Measurements from ENCODE around the gene CHST15. TPM values are rescaled to one million over a fixed set of nuclear protein-coding genes. Genes with fewer than 3 reads are reported as not detected.

Gene CHST15
- total and polyA plus RNA-seq, 4 donors, result 5.4 to 45.3 (median 36.7) TPM

DNA sequence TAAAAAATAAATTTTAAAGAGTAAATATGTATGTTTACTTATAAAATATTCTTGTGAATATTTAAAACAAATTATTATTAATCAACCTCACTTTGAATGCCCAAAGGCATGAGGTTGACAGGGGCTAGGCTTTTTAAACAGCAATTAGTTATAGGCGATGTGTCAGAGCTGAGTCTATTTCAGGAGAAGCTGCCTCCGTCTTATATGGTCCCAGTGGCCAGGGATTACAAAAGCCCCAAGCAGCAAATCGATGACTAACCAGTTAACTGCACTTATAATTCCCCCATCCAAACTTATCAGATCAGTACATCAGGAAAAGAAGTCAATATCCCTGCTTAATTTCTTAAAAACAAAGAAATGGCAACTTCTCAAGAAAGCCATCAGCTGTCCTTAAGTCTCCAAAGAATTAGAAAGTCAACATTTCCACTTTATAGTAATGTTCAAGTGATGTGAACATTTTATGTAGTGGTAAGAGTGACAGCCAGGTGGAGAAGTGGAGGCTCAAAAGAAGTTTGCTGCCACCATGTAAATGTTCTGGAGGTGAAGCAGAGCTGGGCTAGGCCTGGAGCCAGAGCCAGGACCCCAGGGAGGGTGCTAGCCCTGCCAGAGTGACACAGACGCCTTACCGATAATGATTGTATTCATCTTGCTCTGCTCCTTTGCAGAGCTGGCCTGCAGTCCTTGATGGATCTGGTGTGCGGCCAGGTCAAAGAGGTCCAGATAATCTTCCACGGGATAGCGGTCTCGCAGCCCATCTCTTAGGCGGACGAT, 51.5 kb downstream of the CHST15 start:
- no peaks in the 10 kb centered on the region for H3K27me3 ChIP-seq (ENCODE audit: control insufficient read depth in 3 of 3, insufficient read depth in 3 of 3, low read length in 2 of 3)
- H3K36me3 ChIP-seq (ENCODE audit: control insufficient read depth in 4 of 4, insufficient read depth in 4 of 4, low read length in 4 of 4), result peaks cover 0 to 33% (median 0%) of the 10 kb centered on the region in 4 donors

DNA sequence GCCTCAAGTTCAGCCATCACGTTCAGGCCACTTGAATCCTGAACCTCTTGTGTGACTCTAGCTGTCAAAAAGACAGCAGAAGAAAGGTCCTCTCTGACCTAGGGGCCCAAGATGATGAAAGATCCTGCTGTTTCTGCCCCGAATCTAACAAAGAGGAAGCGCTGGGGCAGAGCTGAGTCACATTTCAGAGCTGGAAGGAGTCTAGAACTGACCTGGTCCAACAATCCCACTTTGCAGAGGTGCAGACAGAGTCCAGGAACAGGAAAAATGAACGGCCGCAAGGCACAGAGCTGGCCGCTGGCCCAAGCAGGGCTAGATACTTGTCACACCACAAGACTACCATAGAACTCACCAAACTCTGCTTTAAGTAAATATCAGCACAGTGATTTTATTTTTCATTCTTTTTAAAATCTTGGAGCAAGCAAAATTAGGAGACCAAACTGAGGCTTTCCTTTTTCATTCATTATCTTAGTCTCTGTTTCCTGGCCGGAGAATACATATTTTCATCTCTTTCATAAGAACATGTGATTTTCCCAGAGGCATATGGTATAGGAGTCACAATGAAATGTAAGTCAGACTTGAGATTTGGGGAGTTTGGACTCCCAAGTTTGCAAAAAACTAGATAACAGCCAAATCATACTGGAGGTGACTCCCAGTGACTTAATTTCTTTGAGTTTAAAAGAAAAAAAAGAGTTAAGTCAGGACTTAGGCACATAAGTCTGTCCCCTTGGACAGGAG, 52.8 kb downstream of the CHST15 start:
- no peaks in the 10 kb centered on the region for H3K27me3 ChIP-seq (ENCODE audit: control insufficient read depth in 3 of 3, insufficient read depth in 3 of 3, low read length in 2 of 3)
- TF ChIP-seq, protein P1, sequence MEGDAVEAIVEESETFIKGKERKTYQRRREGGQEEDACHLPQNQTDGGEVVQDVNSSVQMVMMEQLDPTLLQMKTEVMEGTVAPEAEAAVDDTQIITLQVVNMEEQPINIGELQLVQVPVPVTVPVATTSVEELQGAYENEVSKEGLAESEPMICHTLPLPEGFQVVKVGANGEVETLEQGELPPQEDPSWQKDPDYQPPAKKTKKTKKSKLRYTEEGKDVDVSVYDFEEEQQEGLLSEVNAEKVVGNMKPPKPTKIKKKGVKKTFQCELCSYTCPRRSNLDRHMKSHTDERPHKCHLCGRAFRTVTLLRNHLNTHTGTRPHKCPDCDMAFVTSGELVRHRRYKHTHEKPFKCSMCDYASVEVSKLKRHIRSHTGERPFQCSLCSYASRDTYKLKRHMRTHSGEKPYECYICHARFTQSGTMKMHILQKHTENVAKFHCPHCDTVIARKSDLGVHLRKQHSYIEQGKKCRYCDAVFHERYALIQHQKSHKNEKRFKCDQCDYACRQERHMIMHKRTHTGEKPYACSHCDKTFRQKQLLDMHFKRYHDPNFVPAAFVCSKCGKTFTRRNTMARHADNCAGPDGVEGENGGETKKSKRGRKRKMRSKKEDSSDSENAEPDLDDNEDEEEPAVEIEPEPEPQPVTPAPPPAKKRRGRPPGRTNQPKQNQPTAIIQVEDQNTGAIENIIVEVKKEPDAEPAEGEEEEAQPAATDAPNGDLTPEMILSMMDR (IDR thresholded peaks at IDR 0.05; ENCODE audit: control extremely low read depth, extremely low read depth), result no peak
- DNase-seq (no peak), ATAC-seq (ENCODE audit: insufficient read depth, low FRiP score) (no peak)
- peaks cover 0 to 30% (median 0%) of the 10 kb centered on the region in 4 donors for H3K36me3 ChIP-seq (ENCODE audit: control insufficient read depth in 4 of 4, insufficient read depth in 4 of 4, low read length in 4 of 4)
- H3K9ac ChIP-seq (ENCODE audit: insufficient read depth in 1 of 2, low read length in 2 of 2), result no peak overlapping the region
- peaks cover 0 to 2% (median 0%) of the 10 kb centered on the region in 4 donors for H3K9me3 ChIP-seq (ENCODE audit: control insufficient read depth in 4 of 4, insufficient read depth in 3 of 4, low read length in 3 of 4)
- no peak overlapping the region for H3K4me3 ChIP-seq
- H3K4me1 ChIP-seq (ENCODE audit: control insufficient read depth in 5 of 5, insufficient read depth in 5 of 5, low read length in 5 of 5), result peaks cover 0 to 19% (median 2%) of the 10 kb centered on the region in 5 donors
- peak overlapping the region in 1 of 2 donors; percentile 40 for H3K27ac ChIP-seq (ENCODE audit: low read depth in 1 of 2, low read length in 1 of 2)
- WGBS, 2 donors, result 50 to 66% methylated on average over 7 of the region's 7 CpGs

More for the DNA sequence above, 51.5 kb downstream of the CHST15 start:
- ATAC-seq (ENCODE audit: insufficient read depth, low FRiP score) (no peak), DNase-seq (no peak)
- Histone ChIP-seq H3K4me1 (ENCODE audit: control insufficient read depth in 5 of 5, insufficient read depth in 5 of 5, low read length in 5 of 5) (peaks cover 0 to 17% (median 2%) of the 10 kb centered on the region in 5 donors), H3K4me3 (no peak overlapping the region), H3K9ac (ENCODE audit: insufficient read depth in 1 of 2, low read length in 2 of 2) (no peak overlapping the region), H3K27ac (ENCODE audit: low read depth in 1 of 2, low read length in 1 of 2) (no peak overlapping the region), H3K9me3 (ENCODE audit: control insufficient read depth in 4 of 4, insufficient read depth in 3 of 4, low read length in 3 of 4) (peaks cover 0 to 2% (median 0%) of the 10 kb centered on the region in 4 donors)
- TF ChIP-seq, protein P1 (IDR thresholded peaks at IDR 0.05; ENCODE audit: control extremely low read depth, extremely low read depth), result no peak
- WGBS, 2 donors, result 94 to 95% methylated on average over 11 of the region's 11 CpGs

DNA sequence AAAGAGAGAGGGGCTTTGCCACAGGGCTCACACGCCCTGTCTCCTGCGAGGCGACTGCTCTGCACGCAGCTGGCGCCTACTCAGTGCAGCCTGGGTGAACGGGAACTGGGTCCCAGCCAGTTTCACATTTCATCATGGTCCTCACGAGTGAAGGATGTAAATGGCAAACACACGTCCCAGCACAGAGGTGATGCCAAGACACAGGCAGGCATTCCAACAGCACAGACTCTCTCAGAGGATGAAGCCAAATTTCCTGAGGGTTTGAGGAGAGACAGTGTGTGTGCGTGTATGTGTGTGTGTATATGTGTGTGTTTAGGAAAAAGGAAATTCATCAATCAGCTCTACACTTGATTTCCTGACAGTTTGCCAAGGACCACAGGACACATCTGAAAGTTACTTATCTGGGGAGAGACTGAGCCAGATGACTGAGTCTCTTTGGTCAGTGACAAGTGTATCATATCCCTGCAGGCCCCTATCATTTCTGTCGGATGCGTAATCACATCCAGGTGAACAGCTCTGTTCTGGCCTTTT, 53.9 kb downstream of the CHST15 start:
- 43 to 44% methylated on average over 11 of the region's 11 CpGs for WGBS, 2 donors
- TF ChIP-seq, protein P1 (IDR thresholded peaks at IDR 0.05; ENCODE audit: control extremely low read depth, extremely low read depth), result no peak
- Histone ChIP-seq H3K27ac (ENCODE audit: low read depth in 1 of 2, low read length in 1 of 2) (peak overlapping the region in 1 of 2 donors; percentile 32), H3K9me3 (ENCODE audit: control insufficient read depth in 4 of 4, insufficient read depth in 3 of 4, low read length in 3 of 4) (peaks cover 0 to 2% (median 0%) of the 10 kb centered on the region in 4 donors), H3K9ac (ENCODE audit: insufficient read depth in 1 of 2, low read length in 2 of 2) (no peak overlapping the region), H3K27me3 (ENCODE audit: control insufficient read depth in 3 of 3, insufficient read depth in 3 of 3, low read length in 2 of 3) (no peaks in the 10 kb centered on the region), H3K4me1 (ENCODE audit: control insufficient read depth in 5 of 5, insufficient read depth in 5 of 5, low read length in 5 of 5) (peaks cover 0 to 19% (median 0%) of the 10 kb centered on the region in 5 donors), H3K4me3 (no peak overlapping the region), H3K36me3 (ENCODE audit: control insufficient read depth in 4 of 4, insufficient read depth in 4 of 4, low read length in 4 of 4) (peaks cover 0 to 28% (median 0%) of the 10 kb centered on the region in 4 donors)
- DNase-seq (peak in 2 of 3 donors; percentile 39 to 67), ATAC-seq (ENCODE audit: insufficient read depth, low FRiP score) (no peak)
